HEK293 (cell line): Measurements from ENCODE around the gene CEACAM4.

ENCODE experiments used
- CTCF ChIP-seq: fragments of 450-650 bp; formaldehyde crosslinking; IDR thresholded peaks from 2 replicates; pipeline ENCODE4 v1.5.1; 2016; ENCODE audit warnings: missing biosample characterization, missing genetic modification characterization
- MZF1 ChIP-seq: fragments of 450-650 bp; formaldehyde crosslinking; IDR thresholded peaks from 2 replicates; pipeline ENCODE4 v1.5.1; 2017; ENCODE audit warnings: missing biosample characterization, missing genetic modification characterization, borderline replicate concordance
- ZFP69B ChIP-seq: fragments of 450-650 bp; formaldehyde crosslinking; IDR thresholded peaks from 2 replicates; pipeline ENCODE4 v1.5.1; 2016; ENCODE audit warnings: missing biosample characterization, missing genetic modification characterization
- ZNF292 ChIP-seq: fragments of 450-650 bp; formaldehyde crosslinking; IDR thresholded peaks from 2 replicates; pipeline ENCODE4 v1.5.1; 2016; ENCODE audit warnings: low read depth, missing biosample characterization, missing genetic modification characterization, borderline replicate concordance
- ZNF416 ChIP-seq: fragments of 450-650 bp; formaldehyde crosslinking; IDR thresholded peaks from 2 replicates; pipeline ENCODE4 v1.5.1; 2016; ENCODE audit warnings: missing biosample characterization, missing genetic modification characterization

GRCh38 chr19:41626877-41627276 is at the start of gene CEACAM4:
- TF ChIP-seq ZNF416 (tag by site-specific recombination) (no peak), ZNF292 (tag by site-specific recombination) (no peak), CTCF (tag by site-specific recombination) (no peak), MZF1 (tag by site-specific recombination) (no peak), ZFP69B (tag by site-specific recombination) (no peak)
